Inflammatory macrophage (primary cell): Measurements from ENCODE around the gene APLN.
A peak's percentile ranks its signal among the peaks of the same experiment; 100 is the strongest.

Source experiments
- DNase-seq, 2 donors: peaks; one replicate each; pipeline ENCODE4 v3.0.0-alpha.2; 2020 to 2022
- total RNA-seq, 18 experiments: gene quantifications; one replicate each; lab custom pipeline; 2026; ENCODE audit warnings: mixed read lengths in 6 of 18, inconsistent platforms in 2 of 18; lab: John Stamatoyannopoulos, UW

The APLN gene, protein sequence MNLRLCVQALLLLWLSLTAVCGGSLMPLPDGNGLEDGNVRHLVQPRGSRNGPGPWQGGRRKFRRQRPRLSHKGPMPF
- total RNA-seq, result 0 to 3.4 (median 0.71) reads per million in 18 experiments

DNA sequence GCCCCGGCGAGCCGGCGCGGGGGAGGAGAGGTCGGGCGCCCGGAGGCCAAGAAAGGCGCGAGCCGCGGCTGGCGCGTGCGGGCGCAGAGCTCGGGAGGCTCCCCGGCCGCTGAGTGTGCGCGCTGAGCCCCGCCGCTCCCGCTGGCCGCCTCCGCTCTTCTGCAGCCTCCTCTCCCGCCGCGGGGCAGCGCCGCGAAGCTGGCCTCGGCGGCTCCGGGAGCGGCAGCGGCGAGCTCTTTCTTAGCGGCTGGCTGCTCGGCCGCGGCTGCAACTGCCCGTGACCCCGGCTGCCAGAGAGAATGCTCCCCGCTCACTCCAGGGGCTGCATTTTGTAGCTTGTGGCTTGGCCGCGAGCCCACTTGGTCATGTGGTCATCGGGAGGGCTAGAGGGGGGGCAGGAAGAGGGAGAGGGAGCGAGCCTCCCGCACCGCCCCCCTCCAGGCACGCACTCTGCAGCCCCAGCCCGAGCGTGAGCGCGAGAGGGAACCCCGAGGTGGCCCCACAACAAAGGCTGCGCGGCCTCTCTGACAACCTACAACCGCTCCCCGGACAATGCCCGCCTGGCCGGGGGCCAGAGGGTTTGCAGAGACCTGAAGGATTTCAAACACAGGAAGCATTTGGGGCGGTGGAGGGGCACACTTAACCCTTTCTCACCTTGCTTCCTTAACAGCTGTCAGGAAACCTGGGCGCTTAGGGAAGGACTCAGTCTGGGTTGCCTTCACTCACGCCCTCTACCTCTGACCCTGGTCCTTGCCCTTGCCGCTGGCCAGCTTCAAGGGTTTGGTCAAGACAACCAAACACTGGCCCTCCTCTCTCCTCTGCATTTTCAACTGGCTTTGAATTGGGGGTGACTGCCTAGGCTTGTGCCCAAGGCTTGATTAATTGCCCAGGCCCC lies at the start of gene APLN:
Gene APLN (minus strand): TSS at position 305 of the 895 bp plus-strand sequence. CDS start 326 bp downstream, outside the sequence.
- peak in 1 of 2 donors; percentile 19 for DNase-seq

DNA sequence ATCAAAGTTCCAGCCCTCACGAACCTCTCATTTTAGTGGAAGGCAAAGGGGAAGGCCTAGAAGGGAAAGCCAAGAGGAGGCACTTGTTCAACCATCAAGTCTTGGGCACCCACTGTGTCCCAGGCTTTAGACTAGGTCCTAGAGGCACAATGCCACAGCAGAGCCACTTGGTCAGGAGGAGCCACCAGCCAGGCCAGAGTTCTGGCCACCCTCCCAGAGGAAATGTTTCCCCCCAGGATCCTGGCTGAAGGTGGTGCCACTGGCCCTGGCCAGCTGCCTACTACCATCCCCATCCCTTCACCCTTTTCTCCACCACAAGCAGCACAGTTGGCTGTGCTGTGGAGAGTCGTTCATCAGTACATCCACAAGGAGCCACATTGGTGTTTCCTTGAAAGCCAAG lies 49.7 kb upstream of the APLN start:
- DNase-seq, result no peak

DNA sequence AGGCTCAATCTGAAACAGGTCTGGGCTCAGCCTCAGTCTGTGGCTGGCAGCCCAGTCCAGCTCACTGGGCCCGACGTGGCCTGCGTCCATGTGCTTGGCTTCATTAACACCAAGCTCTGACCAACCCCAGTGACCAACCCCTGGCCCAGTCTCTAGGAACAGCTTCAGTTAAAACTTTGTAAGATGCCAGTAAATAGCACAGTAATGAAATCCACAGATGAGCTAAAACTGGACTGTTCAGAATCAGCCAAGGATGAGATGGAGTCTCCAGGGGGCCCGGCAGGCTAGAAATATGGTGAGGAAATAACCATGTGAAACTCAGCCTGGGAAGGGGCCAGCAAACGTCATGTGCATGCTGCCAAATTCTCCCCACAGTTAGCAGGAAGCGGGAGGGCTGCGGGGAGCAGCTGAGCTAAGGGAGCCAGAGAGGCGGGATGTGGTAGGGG lies 46.9 kb upstream of the APLN start:
- DNase-seq, result no peak

DNA sequence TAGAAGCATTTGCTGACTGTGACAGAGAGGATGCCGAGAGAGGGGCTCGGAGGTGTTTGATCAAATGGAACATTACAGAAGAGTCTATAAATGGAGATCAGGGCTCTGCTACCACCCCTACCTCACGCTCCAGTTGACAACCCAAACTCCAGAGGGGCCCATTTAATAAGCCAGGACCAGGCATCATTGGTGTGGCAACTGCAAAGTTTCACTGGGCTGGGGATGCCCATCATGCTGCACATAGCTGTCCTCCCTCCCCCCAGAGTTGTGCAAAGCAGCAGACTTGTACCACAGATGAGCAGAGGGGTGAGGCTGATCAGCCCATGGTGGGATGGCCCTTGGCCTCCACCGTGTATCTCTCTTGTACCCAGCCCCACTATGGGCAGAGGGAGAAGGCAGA lies 45.8 kb upstream of the APLN start:
- no peak for DNase-seq

DNA sequence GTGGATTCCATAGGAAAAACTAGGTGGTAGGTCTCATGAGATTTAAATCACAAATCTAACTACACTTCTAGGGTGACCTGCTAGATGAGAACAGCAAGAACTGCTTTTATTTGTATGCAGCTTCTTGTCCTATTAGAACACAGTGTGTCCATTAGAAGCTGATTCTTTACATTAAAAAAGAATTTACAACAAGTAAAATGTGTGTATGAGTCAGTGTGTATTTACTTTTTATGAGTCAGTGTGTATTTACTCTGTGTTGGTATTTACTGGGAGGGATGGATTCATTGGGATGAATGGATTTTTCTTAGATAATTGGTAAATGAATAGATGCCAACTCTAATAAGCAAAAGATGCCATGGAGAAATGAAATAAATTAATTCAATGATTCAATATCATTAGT lies 43.4 kb upstream of the APLN start:
- DNase-seq, result no peak

DNA sequence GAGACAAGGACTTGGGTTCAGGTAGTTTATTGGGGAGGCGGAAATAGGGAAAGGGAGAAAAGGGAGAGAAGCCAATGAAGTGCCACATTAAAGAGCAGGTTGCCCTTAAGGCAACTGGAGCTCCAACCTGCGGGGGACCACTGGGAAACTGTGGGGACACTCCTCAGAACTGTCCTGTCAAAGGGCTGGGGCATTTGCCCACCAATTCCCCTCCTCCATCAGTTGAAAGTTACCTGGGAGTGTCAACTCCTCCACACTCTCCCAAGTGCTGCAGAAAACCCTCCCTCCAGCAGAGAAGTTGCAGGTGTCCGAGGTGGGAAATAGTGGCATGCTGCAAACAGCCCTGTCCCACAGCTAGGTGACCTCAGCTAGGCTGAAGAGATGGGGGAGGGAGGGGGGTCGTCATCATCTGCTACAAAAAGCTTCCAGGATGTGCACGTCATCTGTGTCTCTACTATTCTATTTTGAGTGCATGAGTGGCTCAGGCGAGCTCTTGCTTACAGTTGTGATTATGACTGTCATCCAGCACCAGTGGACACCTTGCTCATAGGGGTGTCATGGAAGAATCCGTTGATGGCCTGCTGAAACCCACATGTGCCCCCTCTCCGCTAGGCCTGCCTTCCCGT lies 42.6 kb upstream of the APLN start:
- no peak for DNase-seq

DNA sequence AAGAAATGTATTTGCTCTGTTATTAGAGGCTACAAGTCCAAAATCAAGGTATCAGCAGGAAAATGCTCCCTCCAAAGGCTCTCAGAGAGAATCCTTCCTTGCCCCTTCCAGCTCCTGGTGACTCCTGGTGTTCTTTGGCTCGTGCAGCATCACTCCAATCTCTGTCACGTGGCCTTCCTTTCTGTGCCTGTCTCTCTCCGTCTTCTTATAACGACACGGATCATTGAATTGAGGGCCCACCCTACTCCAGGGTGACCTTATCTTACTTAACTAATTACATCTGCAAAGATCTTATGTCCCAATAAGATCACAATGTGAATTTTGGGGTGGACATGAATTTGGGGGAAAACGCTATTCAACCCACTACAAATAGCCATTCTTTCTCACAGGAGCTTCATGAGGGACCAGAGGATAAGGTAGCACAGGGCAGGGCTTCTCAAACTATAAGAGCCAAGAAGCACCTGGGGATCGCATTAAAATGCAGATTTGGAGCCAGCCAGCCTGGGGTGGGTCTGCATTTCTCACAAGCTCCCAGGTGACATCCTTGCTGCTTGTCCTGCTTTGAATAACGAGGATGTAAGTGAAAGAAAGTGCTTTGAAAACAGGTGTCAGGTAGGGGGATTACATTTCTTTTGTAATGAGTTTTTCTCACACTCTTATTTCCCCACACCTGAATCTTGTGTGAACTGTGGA lies 41.9 kb upstream of the APLN start:
- no peak for DNase-seq

DNA sequence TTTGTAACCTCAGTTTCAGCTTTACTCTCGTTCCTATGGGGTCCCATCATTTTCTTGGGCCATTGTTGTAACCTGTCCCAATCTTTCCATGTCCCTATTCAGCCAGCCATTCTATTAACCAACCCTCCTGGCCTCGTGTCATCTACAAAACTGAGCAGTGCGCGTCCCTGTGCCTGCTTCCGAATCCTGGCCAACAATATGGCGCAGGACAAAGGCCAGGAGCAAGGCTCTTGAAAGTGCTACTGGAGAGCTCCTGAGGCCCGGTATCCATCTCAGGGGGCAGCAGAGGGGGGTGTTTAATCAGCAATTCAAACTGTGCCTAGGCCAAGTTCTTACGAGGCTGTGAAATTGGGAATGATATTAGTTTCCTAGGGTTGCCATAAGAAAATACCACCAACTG lies 41.2 kb upstream of the APLN start:
- DNase-seq, result no peak

DNA sequence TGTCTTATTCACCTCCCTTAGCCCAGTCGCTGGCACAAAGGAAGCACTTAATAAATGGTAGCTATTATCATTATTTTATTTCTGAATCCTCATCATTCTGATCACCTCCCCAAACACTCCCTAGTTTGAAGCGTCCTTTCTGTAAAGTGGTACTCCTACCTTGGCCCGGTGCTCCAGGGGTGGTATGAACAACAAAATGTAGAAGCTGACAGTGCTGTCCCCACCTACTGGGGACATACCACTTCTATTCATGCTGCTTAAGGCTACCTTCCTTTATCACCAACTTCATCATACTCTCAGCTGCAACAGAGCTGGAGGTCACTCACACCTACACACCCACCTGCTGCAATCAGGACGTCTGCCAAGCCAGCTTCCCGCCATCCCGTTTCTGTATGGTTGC lies 40.8 kb upstream of the APLN start:
- DNase-seq, result no peak

DNA sequence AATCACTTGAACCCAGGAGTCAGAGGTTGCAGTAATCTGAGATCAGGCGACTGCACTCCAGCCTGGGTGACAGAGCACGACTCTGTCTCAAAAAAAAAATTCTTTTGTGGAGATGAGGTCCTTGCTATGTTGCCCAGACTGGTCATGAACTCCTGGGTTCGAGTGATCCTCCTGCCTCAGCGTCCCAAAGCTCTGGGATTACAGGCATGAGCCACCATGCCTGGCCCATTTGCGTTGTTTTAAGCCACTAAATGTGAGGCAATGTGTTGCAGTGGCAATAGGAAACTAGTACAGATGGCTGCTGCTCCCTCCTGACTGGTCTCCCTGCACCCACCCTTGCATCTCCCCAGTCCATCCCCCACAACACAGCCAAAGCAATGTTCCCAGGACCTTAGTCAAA lies 40.0 kb upstream of the APLN start:
- no peak for DNase-seq

DNA sequence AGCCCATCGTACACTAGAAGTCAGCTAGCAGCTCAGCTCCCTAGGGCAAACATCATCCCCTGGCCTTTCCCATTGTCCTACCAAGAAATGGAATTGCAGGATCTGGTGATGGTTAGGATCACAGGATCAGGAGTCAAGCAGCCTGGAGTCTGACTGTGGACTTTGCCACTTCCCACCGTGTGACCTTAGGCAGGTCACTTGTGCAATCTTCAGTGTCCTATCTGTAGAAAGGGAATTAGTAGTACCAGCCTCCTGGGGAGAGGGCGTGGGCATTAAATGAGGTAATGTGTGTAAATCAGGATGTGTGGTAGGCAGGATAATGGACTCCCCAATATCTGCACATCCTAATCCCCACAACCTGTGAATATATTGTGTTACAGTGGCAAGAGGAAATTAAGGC lies 38.6 kb upstream of the APLN start:
- peak; percentile 43 to 59 for DNase-seq

DNA sequence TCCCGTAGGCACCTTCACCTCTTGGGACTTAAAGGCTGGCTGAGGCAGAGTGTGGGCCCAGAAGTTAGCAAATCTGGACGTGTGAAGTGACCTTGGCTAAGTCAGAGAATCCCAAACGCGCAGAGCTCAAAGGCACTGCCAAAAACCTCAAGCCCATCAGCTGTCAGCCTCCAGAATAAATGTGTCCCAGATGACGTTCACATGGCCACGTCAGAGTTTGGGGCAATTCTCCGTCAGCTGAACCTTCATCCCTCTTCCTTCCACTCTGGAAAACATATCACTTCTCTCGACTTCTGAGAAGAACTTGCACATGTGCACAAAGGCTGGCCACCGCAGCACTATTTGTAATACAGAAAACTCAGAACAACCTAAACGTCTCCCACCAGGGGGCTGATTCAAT lies 35.7 kb upstream of the APLN start:
- DNase-seq, result no peak

DNA sequence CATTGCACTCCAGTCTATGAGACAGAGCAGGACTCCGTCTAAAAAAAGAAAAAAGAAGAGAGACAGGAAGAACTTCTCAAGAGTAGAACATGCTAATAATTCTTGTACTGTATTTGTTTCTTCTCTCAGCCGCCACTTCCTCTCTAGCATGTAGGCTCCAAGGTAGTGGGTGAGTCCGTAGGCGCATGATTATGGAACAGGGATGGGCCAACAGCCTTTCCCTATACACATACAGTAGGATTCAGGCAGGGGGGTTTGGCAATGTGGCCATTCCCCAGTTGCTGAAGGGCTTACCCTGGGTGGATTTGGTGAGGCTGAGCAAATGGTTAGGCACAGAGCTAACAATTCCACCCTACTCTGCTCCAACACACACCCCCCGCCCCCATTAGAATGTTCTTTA lies 35.0 kb upstream of the APLN start:
- peak; percentile 55 to 72 for DNase-seq

DNA sequence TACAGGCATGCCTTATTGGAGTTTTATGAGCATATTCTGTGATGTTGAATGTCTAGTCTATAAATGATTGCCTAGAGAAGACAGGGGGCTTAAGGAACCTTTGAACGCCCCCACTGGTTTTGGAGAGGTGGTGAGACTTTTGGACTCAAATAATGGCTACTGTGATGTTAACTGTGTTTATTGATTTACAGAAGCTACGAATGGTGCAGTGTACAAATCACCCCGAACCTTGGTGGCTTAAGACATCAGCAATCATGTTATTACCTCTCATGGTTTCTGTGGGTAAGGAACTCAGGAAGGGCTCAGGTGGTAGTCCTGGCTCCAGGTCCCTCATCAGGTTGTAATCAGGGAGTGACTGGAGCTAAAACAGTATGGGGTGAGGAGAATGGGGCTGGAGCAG lies 33.3 kb upstream of the APLN start:
- DNase-seq, result no peak

DNA sequence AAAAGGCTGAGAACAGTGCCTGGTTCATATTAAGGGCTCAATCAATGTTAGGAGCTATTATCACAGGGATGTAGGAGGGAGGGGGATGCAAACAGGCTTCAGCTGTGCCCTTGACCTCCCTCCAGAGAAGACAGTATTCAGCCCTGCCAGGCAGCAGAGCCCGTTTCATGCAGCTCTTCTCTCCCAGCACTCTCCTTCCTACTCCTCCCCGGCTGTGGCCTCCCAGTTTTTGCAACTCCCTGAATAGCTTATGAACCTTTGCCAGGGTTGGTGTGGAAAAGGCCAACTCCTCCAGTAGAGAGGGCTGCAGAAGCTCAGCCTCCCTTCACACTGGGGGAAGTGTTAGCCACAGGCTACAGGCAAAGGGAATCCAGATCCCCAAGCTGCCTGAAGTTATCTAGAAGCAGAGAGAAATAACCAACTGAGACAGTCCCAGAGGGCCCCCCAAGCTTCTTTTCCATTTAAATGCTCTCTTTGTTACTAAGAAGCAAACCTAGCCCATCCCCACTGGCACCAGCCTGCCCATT lies 31.7 kb upstream of the APLN start:
- DNase-seq, result no peak

DNA sequence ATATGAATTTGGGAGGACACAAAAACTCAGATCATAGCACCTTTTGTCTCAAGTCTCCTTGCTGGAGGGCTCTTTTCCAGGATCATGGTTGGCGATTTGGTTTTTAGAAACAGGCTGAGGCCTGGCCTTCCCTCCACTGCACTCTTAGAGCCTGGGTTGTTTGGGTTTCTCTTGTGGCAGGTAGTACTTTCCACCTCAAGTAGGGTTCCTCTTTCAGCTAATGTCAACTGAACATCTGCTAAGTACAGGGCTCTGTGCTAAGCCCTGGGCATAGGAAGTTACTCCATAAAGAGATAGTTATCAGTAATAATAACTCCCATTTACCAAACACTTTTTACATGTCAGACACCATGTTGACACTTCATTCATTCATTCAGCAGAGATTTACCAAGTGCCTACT lies 28.2 kb upstream of the APLN start:
- DNase-seq, result no peak

DNA sequence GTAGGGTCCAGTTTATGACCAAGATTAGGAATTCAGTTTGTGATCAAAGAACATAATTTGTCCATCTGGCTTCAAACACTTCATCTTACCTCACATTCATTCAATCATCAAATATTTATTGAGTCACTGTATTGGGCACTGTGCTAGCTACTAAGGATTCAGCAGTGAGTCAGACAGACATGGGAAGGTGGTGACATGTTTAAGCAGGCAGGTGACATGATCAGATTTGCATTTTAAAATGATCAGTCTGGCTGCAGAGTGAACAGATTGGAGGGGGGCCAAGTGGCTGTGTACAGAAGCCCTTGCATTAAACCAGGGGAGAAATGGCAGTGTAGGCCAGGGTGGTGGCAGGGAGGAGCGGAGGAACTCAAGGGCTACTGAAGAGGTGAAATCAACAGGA lies 25.1 kb upstream of the APLN start:
- no peak for DNase-seq

DNA sequence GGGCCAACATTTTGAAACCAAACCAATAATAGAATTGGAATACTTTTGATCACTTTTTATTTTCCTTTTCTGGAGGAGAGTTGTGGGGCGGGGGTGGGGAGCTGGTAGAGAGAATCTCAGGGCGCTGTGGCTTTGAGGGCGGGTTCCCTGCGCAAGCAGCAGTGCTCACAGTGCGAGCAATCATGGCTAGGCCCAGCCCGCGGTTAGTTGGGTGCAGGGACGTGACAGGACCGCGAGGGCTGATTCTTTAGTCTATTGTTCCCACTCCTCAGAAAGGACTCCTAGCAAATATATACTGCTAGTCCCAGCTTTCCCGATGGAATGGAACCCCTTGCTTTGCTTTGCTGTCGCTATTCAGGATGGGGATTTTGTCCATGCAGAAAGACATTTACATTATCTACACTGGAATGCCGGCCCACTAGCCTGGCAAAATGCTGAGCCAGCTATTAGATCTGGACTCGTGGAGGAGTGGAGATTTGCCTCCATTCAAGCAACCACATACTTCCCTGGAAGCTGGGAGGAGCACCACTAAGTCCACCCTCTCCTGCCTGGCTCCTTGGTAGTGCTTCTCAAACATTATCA lies 23.9 kb upstream of the APLN start:
- peak in 1 of 2 donors; percentile 21 for DNase-seq

DNA sequence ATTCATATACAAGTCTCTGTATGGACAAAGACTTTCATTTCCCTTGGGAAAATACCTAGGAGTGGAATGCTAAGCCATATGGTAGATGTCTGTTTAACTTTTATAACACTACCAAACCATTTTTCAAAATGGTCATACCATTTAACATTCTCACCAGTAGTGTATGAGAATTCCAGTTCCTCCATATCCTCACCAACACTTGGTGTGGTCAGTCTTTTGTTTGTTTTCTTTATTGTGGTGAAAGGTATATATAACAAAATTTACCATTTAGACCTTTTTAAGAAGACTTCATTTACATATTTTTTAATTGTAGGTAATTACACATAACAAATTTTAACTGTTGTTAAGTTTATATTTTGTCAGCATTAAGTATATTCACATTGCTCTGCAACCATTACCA lies 12.7 kb upstream of the APLN start:
- DNase-seq, result no peak

DNA sequence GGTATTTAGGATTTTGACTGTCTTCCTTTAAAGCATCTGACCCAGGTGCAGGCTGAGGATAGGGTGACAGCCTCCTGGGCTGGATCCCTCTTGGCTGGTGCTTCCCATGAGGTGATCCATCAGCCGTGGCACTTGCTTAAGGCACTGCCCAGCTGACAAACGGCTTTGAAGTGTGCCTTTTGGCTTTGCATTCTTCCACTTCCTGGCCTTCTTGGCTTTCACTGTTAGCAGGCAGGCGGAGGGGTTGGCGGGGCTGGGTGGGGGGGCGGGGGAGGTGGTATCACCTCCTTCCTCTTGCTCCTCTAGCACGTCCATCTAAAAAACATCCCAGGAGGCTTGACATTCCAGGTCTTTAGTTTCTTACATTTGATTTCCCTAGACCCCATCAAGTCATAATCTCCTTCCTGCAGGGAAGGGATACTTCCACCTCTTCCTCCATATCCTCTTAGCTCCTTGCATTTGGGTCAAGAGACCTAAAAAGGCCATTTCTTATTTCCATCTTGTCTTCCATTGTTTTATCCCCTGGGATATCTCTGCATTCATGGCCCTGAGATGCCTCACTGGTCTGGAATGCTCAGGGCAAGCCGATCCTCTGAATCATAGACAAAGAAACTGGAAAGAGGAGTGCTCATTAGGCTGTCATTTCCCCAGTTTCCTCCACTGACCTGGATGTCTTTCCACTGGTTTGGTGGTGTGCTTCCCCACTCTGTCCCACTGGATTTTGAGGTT lies 11.3 kb upstream of the APLN start:
- DNase-seq, result no peak

DNA sequence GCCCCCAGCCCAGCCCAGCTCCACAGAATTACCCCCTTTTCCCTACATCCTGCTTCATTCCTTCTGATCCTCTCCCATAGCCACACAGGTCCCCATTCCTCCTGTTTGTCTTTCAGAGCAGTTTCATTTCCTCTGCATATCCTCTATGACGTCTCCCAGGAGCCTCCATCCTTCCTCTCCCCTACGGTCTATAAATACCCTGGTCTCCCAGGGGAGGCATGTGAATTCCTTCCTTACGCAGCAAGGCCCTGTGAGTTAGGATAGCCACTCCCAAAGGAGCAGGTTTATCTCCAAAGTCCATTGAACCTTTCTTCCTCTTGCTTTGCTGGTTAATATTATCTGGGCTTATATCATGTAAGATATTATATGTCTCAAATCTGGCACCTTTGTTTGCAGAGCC lies 8.4 kb upstream of the APLN start:
- no peak for DNase-seq

DNA sequence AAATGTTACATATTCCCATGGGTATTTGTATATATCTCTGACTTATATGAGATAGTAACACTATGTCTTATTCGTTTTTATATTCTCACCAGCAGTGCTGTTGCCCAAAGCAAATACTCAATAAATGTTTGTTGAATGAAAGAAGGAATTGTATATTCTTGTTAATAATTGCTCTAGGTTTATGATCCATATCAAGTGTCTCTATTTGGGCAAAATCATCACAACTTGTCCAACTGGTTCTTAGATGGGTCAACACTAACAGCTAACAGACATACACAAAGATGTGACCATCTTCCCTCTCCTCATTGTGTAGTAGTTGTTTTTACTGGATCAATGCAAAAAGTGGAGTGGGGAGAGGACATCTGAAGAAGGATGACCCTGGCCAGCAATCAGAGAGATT lies 6.6 kb upstream of the APLN start:
- DNase-seq, result no peak
